SK-N-SH (cell line): ENCODE data around the gene ALKBH2. TPM values are rescaled to one million over a fixed set of nuclear protein-coding genes. Genes with fewer than 3 reads are reported as not detected.

Experiments used
- CTCF ChIA-PET: fragments of 300-600, 350-600 bp; formaldehyde crosslinking; extraction: SDS; loops from one replicate; lab custom pipeline; 2021; lab: Yijun Ruan, JAX
- POLR2A ChIA-PET: fragments of 350-600 bp; sonication (Branson Sonifier 250); formaldehyde crosslinking; extraction: SDS; loops from one replicate; lab custom pipeline; 2020; ENCODE audit warnings: antibody characterized with exemption, inconsistent platforms; lab: Yijun Ruan, JAX
- DNase-seq: peaks from one replicate; pipeline ENCODE4 v3.0.0; 2012
- H2AFZ ChIP-seq: fragments of 200-600 bp; sonication (generic); 2 replicates; pipeline ENCODE4 v1.8.1; 2016; ENCODE audit warnings: antibody characterized with exemption, mild to moderate bottlenecking, low read depth
- H3F3A ChIP-seq: fragments of 200-600 bp; sonication (generic); replicated peaks from 2 replicates; pipeline ENCODE3; 2016; ENCODE audit warnings: antibody characterized with exemption, mild to moderate bottlenecking; ENCODE audit not compliant: insufficient read depth
- H3K27ac ChIP-seq, 2 experiments: fragments of 200-500 bp in 1 of 2; fragments of 200-600 bp in 1 of 2; sonication (Bioruptor generic) in 1 of 2; sonication (generic), shearing (Covaris generic) in 1 of 2; 2 replicates each; pipeline versions ENCODE4 v1.5.1 to v1.6.1; 2014 to 2016; ENCODE audit warnings: low read depth in 2 of 2, inconsistent platforms in 1 of 2, low read length in 1 of 2, mild to moderate bottlenecking in 1 of 2, mixed read lengths in 1 of 2
- H3K27me3 ChIP-seq: fragments of 200-600 bp; sonication (generic), shearing (Covaris generic); 2 replicates; pipeline ENCODE4 v1.6.1; 2016; ENCODE audit warnings: mixed run types; ENCODE audit not compliant: insufficient read depth
- H3K36me3 ChIP-seq, 2 experiments: fragments of 200-500 bp in 1 of 2; fragments of 200-600 bp in 1 of 2; sonication (Bioruptor generic) in 1 of 2; sonication (generic) in 1 of 2; replicated peaks in 1 of 2; 2 replicates each; pipeline versions ENCODE3 to v1.5.1; 2014 to 2016; ENCODE audit warnings: low read length in 1 of 2, mild to moderate bottlenecking in 1 of 2; ENCODE audit not compliant: insufficient read depth in 2 of 2, control insufficient read depth in 1 of 2
- H3K4me1 ChIP-seq, 2 experiments: fragments of 200-500 bp in 1 of 2; fragments of 200-600 bp in 1 of 2; sonication (Bioruptor generic) in 1 of 2; sonication (generic), shearing (Covaris generic) in 1 of 2; 2 replicates each; pipeline versions ENCODE4 v1.5.1 to v1.6.1; 2014 to 2016; ENCODE audit warnings: low read depth in 1 of 2, low read length in 1 of 2, mixed run types in 1 of 2; ENCODE audit not compliant: insufficient read depth in 2 of 2, control insufficient read depth in 1 of 2
- H3K4me2 ChIP-seq: fragments of 200-600 bp; sonication (generic), shearing (Covaris generic); 2 replicates; pipeline ENCODE4 v1.6.1; 2017; ENCODE audit warnings: mixed run types
- H3K4me3 ChIP-seq, 2 experiments: fragments of 200-500 bp in 1 of 2; fragments of 200-600 bp in 1 of 2; sonication (Bioruptor generic) in 1 of 2; sonication (generic), shearing (Covaris generic) in 1 of 2; 2 replicates each; pipeline versions ENCODE4 v1.5.1 to v1.8.1; 2014 to 2016; ENCODE audit warnings: low read depth in 2 of 2, inconsistent platforms in 1 of 2, low read length in 1 of 2, mild to moderate bottlenecking in 1 of 2, mixed read lengths in 1 of 2, moderate library complexity in 1 of 2
- H3K79me2 ChIP-seq: fragments of 200-600 bp; sonication (generic); 2 replicates; pipeline ENCODE4 v1.8.1; 2017; ENCODE audit warnings: mild to moderate bottlenecking; ENCODE audit not compliant: insufficient read depth
- H3K9ac ChIP-seq: fragments of 200-600 bp; sonication (generic); 2 replicates; pipeline ENCODE4 v1.6.1; 2017; ENCODE audit warnings: mixed run types
- H3K9me2 ChIP-seq: fragments of 200-600 bp; sonication (generic); 2 replicates; pipeline ENCODE4 v1.6.1; 2017; ENCODE audit warnings: mixed run types
- H3K9me3 ChIP-seq: fragments of 200-600 bp; sonication (generic); 2 replicates; pipeline ENCODE4 v1.6.1; 2017; ENCODE audit warnings: mixed run types, mild to moderate bottlenecking, moderate library complexity
- H4K20me1 ChIP-seq: fragments of 200-600 bp; sonication (generic); 2 replicates; pipeline ENCODE4 v1.6.1; 2017; ENCODE audit warnings: mild to moderate bottlenecking, mixed run types; ENCODE audit not compliant: insufficient read depth
- ELF1 ChIP-seq: IDR thresholded peaks from 2 replicates; pipeline ENCODE4 v1.4.0; 2012
- EP300 ChIP-seq, 2 experiments: IDR thresholded peaks; 2 replicates each; pipeline versions ENCODE4 v1.4.0 to v1.6.1; 2012; ENCODE audit warnings: borderline replicate concordance in 1 of 2, low read depth in 1 of 2, low read length in 1 of 2
- EZH2phosphoT487 ChIP-seq: fragments of 200-600 bp; sonication (generic); IDR thresholded peaks from 2 replicates; pipeline ENCODE4 v1.6.1; 2017; ENCODE audit warnings: low read depth, mixed run types, mild to moderate bottlenecking, antibody characterized with exemption, moderate library complexity, borderline replicate concordance
- FOXJ3 ChIP-seq: sonication (generic); formaldehyde crosslinking; IDR thresholded peaks from 2 replicates; pipeline ENCODE4 v1.5.1; 2020; ENCODE audit warnings: mild to moderate bottlenecking, missing genetic modification reagents
- FOXM1 ChIP-seq: IDR thresholded peaks from 2 replicates; pipeline ENCODE4 v1.4.0; 2012; ENCODE audit warnings: low read depth, mild to moderate bottlenecking
- GABPA ChIP-seq: IDR thresholded peaks from 2 replicates; pipeline ENCODE4 v1.4.0; 2012; ENCODE audit warnings: low read depth, mild to moderate bottlenecking
- GATA2 ChIP-seq: sonication (generic); formaldehyde crosslinking; IDR thresholded peaks from 2 replicates; pipeline ENCODE4 v1.5.0; 2020; ENCODE audit warnings: mild to moderate bottlenecking, missing genetic modification reagents
- JUND ChIP-seq: IDR thresholded peaks from 2 replicates; pipeline ENCODE4 v1.4.0; 2012
- MXI1 ChIP-seq: IDR thresholded peaks from 2 replicates; pipeline ENCODE4 v1.6.1; 2012; ENCODE audit warnings: mild to moderate bottlenecking, low read depth, low read length, improper control_type of control experiment
- NFIC ChIP-seq: IDR thresholded peaks from 2 replicates; pipeline ENCODE4 v1.4.0; 2012; ENCODE audit warnings: borderline replicate concordance
- NRF1 ChIP-seq: IDR thresholded peaks from 2 replicates; pipeline ENCODE4 v1.6.1; 2012; ENCODE audit warnings: low read depth, mild to moderate bottlenecking, low read length
- PBX3 ChIP-seq: IDR thresholded peaks from 2 replicates; pipeline ENCODE4; 2012
- RAD21 ChIP-seq: IDR thresholded peaks from 2 replicates; pipeline ENCODE4 v1.6.1; 2012; ENCODE audit warnings: mild to moderate bottlenecking, low read length
- RCOR1 ChIP-seq: fragments of 150-350 bp; IDR thresholded peaks from 2 replicates; pipeline ENCODE4 v1.6.1; 2017; ENCODE audit warnings: antibody characterized with exemption, low read length
- RXRA ChIP-seq: IDR thresholded peaks from 2 replicates; pipeline ENCODE4 v1.4.0; 2012; ENCODE audit warnings: low read depth, mild to moderate bottlenecking, borderline replicate concordance
- SIN3A ChIP-seq: IDR thresholded peaks from 2 replicates; pipeline ENCODE4 v1.6.1; 2012; ENCODE audit warnings: low read depth, mild to moderate bottlenecking, low read length, moderate library complexity, borderline replicate concordance
- SMC3 ChIP-seq: IDR thresholded peaks from 2 replicates; pipeline ENCODE4 v1.6.1; 2012; ENCODE audit warnings: low read depth, low read length, improper control_type of control experiment
- TAF1 ChIP-seq: IDR thresholded peaks from 2 replicates; pipeline ENCODE4 v1.6.1; 2012; ENCODE audit warnings: low read depth, mild to moderate bottlenecking, low read length, moderate library complexity, borderline replicate concordance
- TCF12 ChIP-seq: IDR thresholded peaks from 2 replicates; pipeline ENCODE4 v1.4.0; 2012
- TEAD4 ChIP-seq: IDR thresholded peaks from 2 replicates; pipeline ENCODE4 v1.4.0; 2012; ENCODE audit warnings: mild to moderate bottlenecking, borderline replicate concordance; ENCODE audit not compliant: insufficient read depth
- USF1 ChIP-seq: IDR thresholded peaks from 2 replicates; pipeline ENCODE4 v1.4.0; 2012; ENCODE audit warnings: low read depth, borderline replicate concordance
- USF2 ChIP-seq: fragments of 150-350 bp; IDR thresholded peaks from 2 replicates; pipeline ENCODE4 v1.6.1; 2017; ENCODE audit warnings: antibody characterized with exemption, low read length, low read depth, borderline replicate concordance
- YY1 ChIP-seq: IDR thresholded peaks from 2 replicates; pipeline ENCODE4 v1.4.0; 2012; ENCODE audit warnings: low read depth, mild to moderate bottlenecking
- WGBS: methylation state at CpG from one replicate; pipeline ENCODE4 v1.1.6; 2017; ENCODE audit warnings: low lambda C conversion rate; 5-methylcytosine and 5-hydroxymethylcytosine counted together
- polyA plus RNA-seq, 3 experiments: library from polyadenylated mRNA; depleted of rRNA; stranded (reverse); fragments of >200 nt; gene quantifications; 2 replicates each; pipeline ENCODE4 v1.2.3, GENCODE V29; 2012

ALKBH2 gene
- polyA plus RNA-seq, 1 of the 3 experiments (the other 2 are of a cell fraction) = 47.3 TPM

DNA sequence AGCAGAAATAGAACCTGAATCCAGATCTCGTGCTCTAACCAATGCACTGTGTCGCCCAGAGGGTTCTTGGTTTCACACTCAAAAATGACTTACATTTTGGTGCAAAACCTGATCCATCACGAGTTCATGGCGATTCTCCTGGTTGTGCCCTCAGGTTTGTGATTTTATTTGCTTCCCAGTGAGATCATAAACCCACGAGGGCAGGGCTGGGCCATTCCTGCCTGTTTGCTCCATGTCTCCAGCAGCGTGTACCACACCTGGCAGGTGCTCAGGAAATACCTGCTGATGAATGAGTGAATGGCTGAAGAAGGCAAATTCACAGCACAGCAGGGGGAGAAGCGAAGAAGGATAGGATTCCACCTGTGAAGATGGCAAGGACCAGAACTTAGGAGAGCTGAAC is 32.5 kb upstream of the ALKBH2 start:
- H3K36me3 ChIP-seq = no peaks in the 10 kb centered on the region
- H3K9me3 ChIP-seq = no peaks in the 10 kb centered on the region
- TF ChIP-seq MXI1 (no peak), GATA2 (CRISPR knock-in tag) (no peak), NFIC (no peak), RAD21 (no peak), USF2 (no peak), PBX3 (no peak), ELF1 (no peak), FOXJ3 (CRISPR knock-in tag) (no peak), GABPA (no peak)
- TF ChIP-seq, all 33 proteins: peak for 0
- H3K4me1 ChIP-seq = no peaks in the 10 kb centered on the region; a peak in 1 of 4 replicates
- H3K9ac ChIP-seq = no peak overlapping the region
- no peaks in the 10 kb centered on the region for H3F3A ChIP-seq
- H4K20me1 ChIP-seq = no peaks in the 10 kb centered on the region
- no peak overlapping the region for H2AFZ ChIP-seq
- no peak for DNase-seq
- 75% methylated on average over 7 of the region's 7 CpGs for WGBS
- H3K27ac ChIP-seq = no peak overlapping the region
- H3K27me3 ChIP-seq = no peaks in the 10 kb centered on the region
- no peak overlapping the region for H3K4me2 ChIP-seq
- ChIA-PET CTCF (interaction anchor here (1.4 kb wide), 1 partner anchor 15 kb away, joined by 4 read pairs; no protein-coding TSS in a partner anchor), POLR2A (no interaction called here)
- H3K79me2 ChIP-seq = no peaks in the 10 kb centered on the region
- no peak overlapping the region for H3K4me3 ChIP-seq
- no peaks in the 10 kb centered on the region for H3K9me2 ChIP-seq

GRCh38 chr12:109124878-109125648 is 31.8 kb upstream of the ALKBH2 start:
- ChIA-PET POLR2A (no interaction called here), CTCF (interaction anchor here (1.1 to 5.5 kb wide), 2 partner anchors 9 to 13 kb away, joined by 3 to 36 read pairs; no protein-coding TSS in a partner anchor)
- H3K4me2 ChIP-seq = no peak overlapping the region
- H3K27ac ChIP-seq = no peak overlapping the region
- H3K9me3 ChIP-seq = no peaks in the 10 kb centered on the region
- no peaks in the 10 kb centered on the region for H3K4me1 ChIP-seq
- H3K27me3 ChIP-seq = no peaks in the 10 kb centered on the region
- H4K20me1 ChIP-seq = no peaks in the 10 kb centered on the region
- no peak overlapping the region for H3K9ac ChIP-seq
- H3K36me3 ChIP-seq = no peaks in the 10 kb centered on the region
- no peak overlapping the region for H3K4me3 ChIP-seq
- DNase-seq = no peak
- no peak overlapping the region for H2AFZ ChIP-seq
- 76% methylated on average over 12 of the region's 12 CpGs for WGBS
- H3K9me2 ChIP-seq = no peaks in the 10 kb centered on the region
- no peaks in the 10 kb centered on the region for H3K79me2 ChIP-seq
- H3F3A ChIP-seq = no peaks in the 10 kb centered on the region
- TF ChIP-seq TAF1 (no peak), NFIC (no peak), USF1 (no peak), TCF12 (no peak), SMC3 (no peak), RXRA (no peak), EP300 (IDR thresholded peaks at IDR 0.05; ENCODE audit: borderline replicate concordance in 1 of 2, low read depth in 1 of 2, low read length in 1 of 2) (no peak), NRF1 (no peak), SIN3A (no peak), PBX3 (no peak), GATA2 (CRISPR knock-in tag) (no peak), RCOR1 (no peak), YY1 (no peak), MXI1 (no peak), EZH2phosphoT487 (no peak), FOXM1 (no peak), TEAD4 (no peak), JUND (no peak)
